H9 (cell line): ENCODE data around the gene CBX3. TPM values are rescaled to one million over a fixed set of nuclear protein-coding genes. Genes with fewer than 3 reads are reported as not detected.

Experiments
- DNase-seq: peaks from one replicate; pipeline ENCODE4 v3.0.0-alpha.2; 2017
- H2AFZ ChIP-seq: one replicate; pipeline ENCODE4 v1.6.1; 2013; ENCODE audit warnings: mild to moderate bottlenecking, low read length, control low read depth, moderate library complexity
- H2AK5ac ChIP-seq: 2 replicates; pipeline ENCODE4 v1.6.1; 2013; ENCODE audit warnings: low read length, control low read depth, mixed read lengths; ENCODE audit not compliant: insufficient read length
- H2BK120ac ChIP-seq: one replicate; pipeline ENCODE4 v1.6.1; 2013; ENCODE audit warnings: low read depth, mild to moderate bottlenecking, low read length, control low read depth, inconsistent platforms; ENCODE audit not compliant: poor library complexity, severe bottlenecking
- H2BK12ac ChIP-seq: 2 replicates; pipeline ENCODE4 v1.6.1; 2013; ENCODE audit warnings: low read length, control low read depth, mixed read lengths, low read depth; ENCODE audit not compliant: insufficient read length
- H2BK15ac ChIP-seq: 2 replicates; pipeline ENCODE4 v1.6.1; 2013; ENCODE audit warnings: low read depth, low read length, control low read depth
- H2BK20ac ChIP-seq: one replicate; pipeline ENCODE4 v1.6.1; 2013; ENCODE audit warnings: low read depth, mild to moderate bottlenecking, low read length, control low read depth, inconsistent platforms; ENCODE audit not compliant: poor library complexity, severe bottlenecking
- H2BK5ac ChIP-seq: 2 replicates; pipeline ENCODE4 v1.6.1; 2013; ENCODE audit warnings: low read length, control low read depth, mixed read lengths; ENCODE audit not compliant: insufficient read length
- H3K14ac ChIP-seq: 2 replicates; pipeline ENCODE4 v1.6.1; 2013; ENCODE audit warnings: low read length, control low read depth; ENCODE audit not compliant: insufficient read depth
- H3K18ac ChIP-seq: 2 replicates; pipeline ENCODE4 v1.6.1; 2013; ENCODE audit warnings: low read depth, mild to moderate bottlenecking, mixed read lengths, low read length, control low read depth; ENCODE audit not compliant: insufficient read length
- H3K23ac ChIP-seq: 2 replicates; pipeline ENCODE4 v1.6.1; 2013; ENCODE audit warnings: low read length, control low read depth, mixed read lengths, low read depth; ENCODE audit not compliant: insufficient read length
- H3K23me2 ChIP-seq: 2 replicates; pipeline ENCODE4 v1.6.1; 2013; ENCODE audit warnings: low read depth, mild to moderate bottlenecking, mixed read lengths, low read length, control low read depth; ENCODE audit not compliant: insufficient read length, poor library complexity, severe bottlenecking
- H3K27ac ChIP-seq: 2 replicates; pipeline ENCODE4 v1.5.1; 2013; ENCODE audit warnings: low read length, control low read depth, mixed read lengths, low read depth; ENCODE audit not compliant: insufficient read length
- H3K27me3 ChIP-seq: 2 replicates; pipeline ENCODE4 v1.6.1; 2013; ENCODE audit warnings: low read length, control low read depth, inconsistent platforms; ENCODE audit not compliant: insufficient read depth
- H3K4ac ChIP-seq: 2 replicates; pipeline ENCODE4 v1.6.1; 2013; ENCODE audit warnings: low read depth, mild to moderate bottlenecking, control low read depth, inconsistent platforms, low read length, moderate library complexity
- H3K4me1 ChIP-seq: 2 replicates; pipeline ENCODE4 v1.6.1; 2013; ENCODE audit warnings: low read length, control low read depth, inconsistent platforms; ENCODE audit not compliant: insufficient read depth
- H3K4me2 ChIP-seq: 2 replicates; pipeline ENCODE4 v1.6.1; 2013; ENCODE audit warnings: low read length, control low read depth, mixed read lengths; ENCODE audit not compliant: insufficient read length, insufficient read depth
- H3K56ac ChIP-seq: 2 replicates; pipeline ENCODE4 v1.6.1; 2013; ENCODE audit warnings: low read depth, mild to moderate bottlenecking, mixed read lengths, low read length, control low read depth; ENCODE audit not compliant: insufficient read length
- H3K79me1 ChIP-seq: 2 replicates; pipeline ENCODE4 v1.6.1; 2013; ENCODE audit warnings: low read depth, mild to moderate bottlenecking, moderate library complexity, low read length, control low read depth, inconsistent platforms; ENCODE audit not compliant: insufficient read depth, poor library complexity, severe bottlenecking
- H3K79me2 ChIP-seq: 2 replicates; pipeline ENCODE4 v1.6.1; 2013; ENCODE audit warnings: low read length, control low read depth, inconsistent platforms; ENCODE audit not compliant: insufficient read depth
- H3K9ac ChIP-seq: 2 replicates; pipeline ENCODE4 v1.6.1; 2013; ENCODE audit warnings: low read length, control low read depth, mixed read lengths; ENCODE audit not compliant: insufficient read length; ENCODE audit errors: extremely low read depth
- H3K9me3 ChIP-seq: one replicate; pipeline ENCODE4 v1.6.1; 2013; ENCODE audit warnings: low read depth, low read length, inconsistent platforms; ENCODE audit not compliant: control insufficient read depth
- H3T11ph ChIP-seq: one replicate; pipeline ENCODE4 v1.6.1; 2013; ENCODE audit warnings: mild to moderate bottlenecking, low read length, control low read depth, inconsistent platforms
- H4K20me1 ChIP-seq: one replicate; pipeline ENCODE4 v1.6.1; 2013; ENCODE audit not compliant: control insufficient read depth, insufficient read length, insufficient read depth
- H4K5ac ChIP-seq: 2 replicates; pipeline ENCODE4 v1.6.1; 2013; ENCODE audit warnings: low read depth, mild to moderate bottlenecking, mixed read lengths, low read length, control low read depth; ENCODE audit not compliant: insufficient read length
- H4K8ac ChIP-seq: replicated peaks from 2 replicates; pipeline ENCODE4 v1.6.1; 2013; ENCODE audit warnings: low read length, control low read depth, mixed read lengths, low read depth; ENCODE audit not compliant: insufficient read length
- H4K91ac ChIP-seq: 2 replicates; pipeline ENCODE4 v1.6.1; 2013; ENCODE audit warnings: low read depth, mild to moderate bottlenecking, moderate library complexity, mixed read lengths, low read length, control low read depth; ENCODE audit not compliant: insufficient read length
- H3K27ac Mint-ChIP-seq, 3 experiments: 2 replicates in 2 of 3; 3 replicates in 1 of 3; pipeline ENCODE4 v1.8.0; 2020 to 2021; ENCODE audit warnings: mixed read lengths in 3 of 3, mild to moderate bottlenecking in 1 of 3, moderate library complexity in 1 of 3
- H3K27me3 Mint-ChIP-seq: 2 replicates; pipeline ENCODE4 v1.8.0; 2021; ENCODE audit warnings: low read depth, mild to moderate bottlenecking, moderate library complexity, mixed read lengths
- H3K36me3 Mint-ChIP-seq, 3 experiments: 2 replicates in 2 of 3; 3 replicates in 1 of 3; pipeline ENCODE4 v1.8.0; 2020 to 2021; ENCODE audit warnings: low read depth in 3 of 3, mixed read lengths in 3 of 3; ENCODE audit not compliant: insufficient read depth in 1 of 3
- H3K4me1 Mint-ChIP-seq, 2 experiments: 2 replicates each; pipeline ENCODE4 v1.8.0; 2020; ENCODE audit warnings: mixed read lengths in 2 of 2
- H3K4me3 Mint-ChIP-seq, 2 experiments: 2 replicates in 1 of 2; 3 replicates in 1 of 2; pipeline ENCODE4 v1.8.0; 2020 to 2021; ENCODE audit warnings: mild to moderate bottlenecking in 2 of 2, mixed read lengths in 2 of 2, moderate library complexity in 1 of 2
- H3K9me3 Mint-ChIP-seq, 2 experiments: 2 replicates in 1 of 2; 3 replicates in 1 of 2; pipeline ENCODE4 v1.8.0; 2020; ENCODE audit warnings: mild to moderate bottlenecking in 2 of 2, mixed read lengths in 2 of 2, moderate library complexity in 1 of 2
- WGBS: extraction: QIAGEN DNeasy Blood & Tissue Kit; methylation state at CpG from one replicate; pipeline ENCODE4 v1.1.7; 2013; ENCODE audit warnings: missing lambda C conversion rate, low lambda C conversion rate, mixed read lengths; ENCODE audit not compliant: insufficient read length; ENCODE audit errors: extremely low coverage; 5-methylcytosine and 5-hydroxymethylcytosine counted together
- total RNA-seq: library from RNA; stranded (reverse); gene quantifications from 2 replicates; pipeline ENCODE4 v1.2.1, GENCODE V29; 2021
- TF ChIP-seq, protein P1 (sequence below): fragments of 200-600 bp; sonication (generic); conservative IDR thresholded peaks from 3 replicates; pipeline ENCODE4 v1.8.0; 2021; ENCODE audit warnings: antibody characterized with exemption, mild to moderate bottlenecking

Gene CBX3
- total RNA-seq, 1 experiment from 2014 or later: 288 TPM

DNA sequence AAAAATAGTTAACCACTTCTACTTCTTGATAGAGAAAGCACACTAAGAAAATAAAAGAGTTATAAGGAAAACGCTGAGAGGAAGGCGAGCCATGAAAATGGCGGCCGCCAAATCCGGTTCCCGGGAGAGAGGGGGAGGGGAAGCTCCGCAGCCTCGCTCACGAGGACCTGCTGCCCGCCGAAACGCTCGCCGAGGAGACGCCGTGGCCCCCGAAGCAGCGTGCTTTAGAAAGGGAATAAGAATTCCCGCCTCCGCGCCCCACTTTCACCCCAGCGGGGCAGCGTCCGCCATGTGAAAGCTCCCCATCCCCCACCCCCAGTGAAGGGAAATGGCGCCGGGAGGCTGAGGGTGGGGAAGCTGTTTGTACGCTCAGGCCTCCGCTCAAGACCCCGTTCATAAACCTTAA lies 1.5 kb upstream of the CBX3 start:
- peak; percentile 55 for DNase-seq
- peaks cover 17 to 21% of the 10 kb centered on the region in 2 experiments for H3K9me3 Mint-ChIP-seq
- Histone ChIP-seq H2BK20ac (no peak overlapping the region), H3K79me2 (peaks cover 66% of the 10 kb centered on the region), H4K20me1 (no peaks in the 10 kb centered on the region), H3K14ac (peak overlapping the region; percentile 97), H4K5ac (peak overlapping the region; percentile 99), H2BK15ac (no peak overlapping the region), H3K56ac (peak overlapping the region; percentile 99), H3K27ac (peak overlapping the region; percentile 99), H3K23ac (peak overlapping the region; percentile 100), H2BK120ac (peak overlapping the region; percentile 92), H3K9me3 (no peaks in the 10 kb centered on the region), H3K4me2 (peak overlapping the region; percentile 81), H3K18ac (peak overlapping the region; percentile 100), H3K4ac (peak overlapping the region; percentile 96), H4K8ac (peak overlapping the region; percentile 92), H3K9ac (peak overlapping the region; percentile 99), H3K4me1 (peaks cover 2% of the 10 kb centered on the region), H2AK5ac (peak overlapping the region; percentile 44), H3K27me3 (no peaks in the 10 kb centered on the region), H3T11ph (no peak overlapping the region), H2BK12ac (no peak overlapping the region), H4K91ac (peak overlapping the region; percentile 97), H3K23me2 (peaks cover 6% of the 10 kb centered on the region), H2BK5ac (peak overlapping the region; percentile 99), H2AFZ (no peak overlapping the region), H3K79me1 (no peaks in the 10 kb centered on the region)
- H3K27me3 Mint-ChIP-seq: peaks cover 9% of the 10 kb centered on the region
- TF ChIP-seq, protein P1, sequence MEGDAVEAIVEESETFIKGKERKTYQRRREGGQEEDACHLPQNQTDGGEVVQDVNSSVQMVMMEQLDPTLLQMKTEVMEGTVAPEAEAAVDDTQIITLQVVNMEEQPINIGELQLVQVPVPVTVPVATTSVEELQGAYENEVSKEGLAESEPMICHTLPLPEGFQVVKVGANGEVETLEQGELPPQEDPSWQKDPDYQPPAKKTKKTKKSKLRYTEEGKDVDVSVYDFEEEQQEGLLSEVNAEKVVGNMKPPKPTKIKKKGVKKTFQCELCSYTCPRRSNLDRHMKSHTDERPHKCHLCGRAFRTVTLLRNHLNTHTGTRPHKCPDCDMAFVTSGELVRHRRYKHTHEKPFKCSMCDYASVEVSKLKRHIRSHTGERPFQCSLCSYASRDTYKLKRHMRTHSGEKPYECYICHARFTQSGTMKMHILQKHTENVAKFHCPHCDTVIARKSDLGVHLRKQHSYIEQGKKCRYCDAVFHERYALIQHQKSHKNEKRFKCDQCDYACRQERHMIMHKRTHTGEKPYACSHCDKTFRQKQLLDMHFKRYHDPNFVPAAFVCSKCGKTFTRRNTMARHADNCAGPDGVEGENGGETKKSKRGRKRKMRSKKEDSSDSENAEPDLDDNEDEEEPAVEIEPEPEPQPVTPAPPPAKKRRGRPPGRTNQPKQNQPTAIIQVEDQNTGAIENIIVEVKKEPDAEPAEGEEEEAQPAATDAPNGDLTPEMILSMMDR: no peak
- peak overlapping the region; percentile 100 for H3K4me3 Mint-ChIP-seq
- WGBS: no CpG with 5 or more reads among the region's 29 CpGs
- peaks cover 35 to 45% of the 10 kb centered on the region in 2 experiments for H3K4me1 Mint-ChIP-seq
- peaks cover 71 to 81% (median 76%) of the 10 kb centered on the region in 3 experiments for H3K36me3 Mint-ChIP-seq
- peak overlapping the region; percentile 100 for H3K27ac Mint-ChIP-seq
